Activated naive CD8-positive, alpha-beta T cell treated with anti-CD3 and anti-CD28 coated beads for 36 hours (primary cell): ENCODE data around the gene B4GALT2. TPM values are rescaled to one million over a fixed set of nuclear protein-coding genes. Genes with fewer than 3 reads are reported as not detected.

Source experiments
- DNase-seq: peaks from one replicate; pipeline ENCODE4 v3.0.0; 2021
- H3K27ac Mint-ChIP-seq: one replicate; pipeline ENCODE4 v1.8.0; 2022; ENCODE audit warnings: mild to moderate bottlenecking, moderate library complexity, mixed read lengths
- H3K27me3 Mint-ChIP-seq: one replicate; pipeline ENCODE4 v1.8.0; 2022; ENCODE audit warnings: mild to moderate bottlenecking, mixed read lengths
- H3K36me3 Mint-ChIP-seq: one replicate; pipeline ENCODE4 v1.8.0; 2021; ENCODE audit warnings: mild to moderate bottlenecking, mixed read lengths
- H3K4me1 Mint-ChIP-seq: one replicate; pipeline ENCODE4 v1.8.0; 2021; ENCODE audit warnings: mixed read lengths
- H3K4me3 Mint-ChIP-seq: one replicate; pipeline ENCODE4 v1.8.0; 2022; ENCODE audit warnings: mild to moderate bottlenecking, moderate library complexity, mixed read lengths
- H3K9me3 Mint-ChIP-seq: one replicate; pipeline ENCODE4 v1.8.0; 2022; ENCODE audit warnings: mixed read lengths
- total RNA-seq, 2 experiments: library from RNA; stranded (reverse); gene quantifications; one replicate each; pipeline ENCODE4 v1.2.3, GENCODE V29; 2021

B4GALT2 gene
- total RNA-seq, 2 experiments from 2014 or later: 38.5 to 41.6 TPM

- DNase-seq: peak; percentile 64
- Mint-ChIP-seq H3K27me3 (no peaks in the 10 kb centered on the region), H3K4me3 (peak overlapping the region; percentile 87), H3K4me1 (peaks cover 23% of the 10 kb centered on the region), H3K9me3 (no peaks in the 10 kb centered on the region), H3K27ac (peak overlapping the region; percentile 89), H3K36me3 (peaks cover 8% of the 10 kb centered on the region)
These were observed 51.7 kb downstream of the B4GALT2 start for GRCh38 chr1:44030605-44031251.

DNA sequence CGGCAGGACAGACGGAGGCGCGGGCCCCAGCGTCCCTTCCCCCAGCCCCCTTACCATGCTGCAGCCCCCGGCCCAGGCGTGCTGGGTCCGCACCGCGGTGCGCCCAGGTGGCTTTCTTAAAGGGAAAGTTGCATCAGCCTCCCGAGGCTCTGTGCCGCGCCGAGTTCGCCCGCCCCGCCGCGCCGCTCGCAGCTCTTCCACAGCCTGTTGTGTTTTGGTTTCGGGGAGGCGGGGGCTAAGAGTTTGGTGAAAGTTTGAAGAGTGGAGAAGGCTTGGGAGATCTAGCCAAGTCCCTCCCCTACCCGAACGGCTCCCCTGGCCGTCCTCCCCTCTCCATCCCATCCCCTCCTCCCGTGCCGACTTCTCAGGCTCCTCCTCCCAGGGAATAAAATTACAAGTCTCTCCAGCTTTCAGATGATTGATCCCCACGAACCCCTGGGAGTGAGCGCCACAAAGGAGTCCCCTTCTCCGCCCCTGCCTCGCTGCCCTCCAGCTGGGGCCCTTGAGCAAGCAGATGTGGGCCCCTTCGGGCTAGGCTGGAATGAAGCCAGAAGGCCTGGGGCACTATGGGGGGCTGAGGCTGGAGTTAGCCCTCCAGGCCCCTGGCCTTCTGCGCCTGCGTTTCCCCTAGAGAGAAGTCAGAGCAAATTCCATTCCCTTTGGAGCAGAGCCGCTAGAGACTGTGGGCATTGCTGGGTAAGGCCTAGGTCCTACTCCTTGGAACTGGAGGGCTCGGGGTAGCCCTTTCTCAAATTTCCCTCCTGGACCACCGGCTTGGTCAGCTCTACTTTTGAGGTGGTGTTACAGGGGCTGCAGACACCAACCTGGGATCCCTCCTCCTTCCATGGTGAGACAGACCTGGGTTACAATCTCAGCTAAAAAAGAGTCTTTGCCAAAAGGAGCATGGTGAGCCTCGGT is 52.5 kb downstream of the B4GALT2 start, which contains the start of gene SLC6A9:
Gene SLC6A9, minus strand, starts transcription at position 211 of the 918 bp plus-strand sequence. CDS start 7,185 bp downstream, outside the sequence.
- peaks cover 25% of the 10 kb centered on the region for H3K4me1 Mint-ChIP-seq
- peak; percentile 68 for DNase-seq
- peaks cover 8% of the 10 kb centered on the region for H3K36me3 Mint-ChIP-seq
- peak within 1 kb of the TSS; percentile 89 for H3K27ac Mint-ChIP-seq
- no peaks in the 10 kb centered on the region for H3K27me3 Mint-ChIP-seq
- peak within 1 kb of the TSS; percentile 87 for H3K4me3 Mint-ChIP-seq
- H3K9me3 Mint-ChIP-seq: no peaks in the 10 kb centered on the region

DNA sequence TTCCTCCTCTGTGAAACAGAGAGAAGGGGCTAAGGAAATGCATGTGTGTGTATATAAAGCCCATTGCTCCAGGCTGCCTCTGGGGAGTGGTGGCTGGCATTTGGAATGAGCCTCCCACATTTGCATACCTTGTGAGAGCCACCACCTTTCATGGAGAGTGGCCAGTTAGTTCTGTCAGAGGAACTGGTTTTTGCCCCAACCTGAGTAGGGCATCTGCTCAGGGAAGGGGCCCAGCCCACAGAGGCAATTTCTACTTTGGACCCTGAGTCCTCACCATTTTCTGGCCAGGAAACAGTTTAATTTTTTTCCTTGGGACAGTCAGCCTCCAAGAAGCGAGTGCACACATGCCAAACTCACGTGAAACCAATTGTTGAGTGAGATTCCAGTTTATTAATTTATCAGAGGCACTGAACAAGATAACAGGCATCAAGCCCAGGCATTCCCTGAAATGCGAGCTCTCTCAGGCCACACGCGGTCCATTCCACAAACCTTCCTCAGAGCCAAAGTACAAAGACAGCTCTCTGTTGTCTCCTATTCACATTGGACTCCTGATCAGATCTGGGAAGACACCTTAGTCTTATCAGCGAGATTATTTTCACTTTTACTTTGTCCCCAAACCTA is 53.3 kb downstream of the B4GALT2 start:
- no peak overlapping the region for H3K27ac Mint-ChIP-seq

GRCh38 chr1:44033041-44033575 is 54.1 kb downstream of the B4GALT2 start:
- H3K4me1 Mint-ChIP-seq: peaks cover 26% of the 10 kb centered on the region
- H3K4me3 Mint-ChIP-seq: no peak overlapping the region
- no peak overlapping the region for H3K27ac Mint-ChIP-seq
- no peaks in the 10 kb centered on the region for H3K27me3 Mint-ChIP-seq
- no peak for DNase-seq
- no peaks in the 10 kb centered on the region for H3K9me3 Mint-ChIP-seq
- H3K36me3 Mint-ChIP-seq: peaks cover 6% of the 10 kb centered on the region

More for the DNA sequence above, 53.3 kb downstream of the B4GALT2 start:
- Mint-ChIP-seq H3K4me3 (peak overlapping the region; percentile 87), H3K36me3 (peaks cover 7% of the 10 kb centered on the region), H3K9me3 (no peaks in the 10 kb centered on the region), H3K4me1 (peaks cover 26% of the 10 kb centered on the region), H3K27me3 (no peaks in the 10 kb centered on the region)
- no peak for DNase-seq

GRCh38 chr1:44033756-44034155 is 54.7 kb downstream of the B4GALT2 start:
- Mint-ChIP-seq H3K4me3 (no peak overlapping the region), H3K27me3 (no peaks in the 10 kb centered on the region), H3K4me1 (peaks cover 23% of the 10 kb centered on the region), H3K9me3 (no peaks in the 10 kb centered on the region), H3K36me3 (peaks cover 3% of the 10 kb centered on the region), H3K27ac (no peak overlapping the region)
- no peak for DNase-seq

DNA sequence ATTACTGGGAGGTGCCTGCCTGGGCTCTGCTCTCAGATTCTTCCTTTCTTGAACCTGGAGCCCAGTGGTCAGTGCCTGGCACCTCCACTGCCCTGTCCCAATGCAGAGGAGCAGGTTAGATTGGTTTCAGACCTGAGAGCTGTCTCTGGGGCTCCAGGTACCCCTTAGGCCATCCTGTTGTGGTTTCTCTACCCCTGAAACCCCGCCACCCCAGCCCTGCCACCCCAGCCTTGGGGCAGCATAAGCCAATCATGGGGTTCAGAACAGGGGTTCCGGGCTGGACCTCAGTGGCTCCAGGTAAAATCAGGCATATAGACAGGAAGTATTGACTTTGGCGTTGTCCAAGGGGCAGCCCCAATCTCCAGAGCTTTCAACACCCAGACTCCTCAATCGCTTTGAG is 55.4 kb downstream of the B4GALT2 start:
- Mint-ChIP-seq H3K4me3 (no peak overlapping the region), H3K27me3 (no peaks in the 10 kb centered on the region), H3K9me3 (no peaks in the 10 kb centered on the region), H3K27ac (no peak overlapping the region), H3K4me1 (peaks cover 17% of the 10 kb centered on the region), H3K36me3 (no peaks in the 10 kb centered on the region)
- no peak for DNase-seq

DNA sequence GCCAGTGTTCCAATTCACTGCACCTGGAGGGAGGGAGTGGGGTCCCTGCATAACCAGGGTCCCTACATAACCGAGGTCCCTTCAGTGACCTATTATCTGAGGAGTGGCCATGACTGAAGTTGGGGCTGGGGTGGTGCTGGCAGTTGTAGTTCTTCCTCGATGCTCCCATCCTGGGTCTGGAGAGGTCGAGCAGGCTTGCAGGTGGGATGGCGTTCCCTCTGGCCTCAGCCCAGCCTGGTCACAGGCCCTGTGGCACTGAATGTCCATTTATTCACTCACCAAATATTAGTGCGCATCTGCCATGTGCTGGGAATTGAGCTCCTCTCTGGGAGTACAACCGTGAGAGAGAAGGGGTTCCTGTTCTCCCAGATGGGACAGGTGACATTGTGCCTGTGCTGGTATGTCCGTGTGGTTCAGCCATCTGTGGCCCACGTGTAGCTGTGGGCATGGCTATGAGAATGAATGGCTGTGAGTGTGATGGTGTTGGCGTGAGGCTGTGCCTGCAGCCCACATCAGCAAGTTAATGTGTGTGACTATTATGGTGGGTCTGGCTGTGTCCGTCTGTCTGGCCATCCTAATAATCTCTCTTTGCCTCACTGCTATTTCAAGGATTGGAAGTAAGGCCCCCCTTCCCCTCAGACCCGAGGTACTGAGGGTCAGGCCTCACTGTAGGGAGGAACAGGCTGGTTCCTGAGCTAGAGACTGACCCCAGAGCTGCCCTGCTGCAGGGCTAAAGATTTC is 56.1 kb downstream of the B4GALT2 start:
- Mint-ChIP-seq H3K36me3 (no peaks in the 10 kb centered on the region), H3K27ac (no peak overlapping the region)

GRCh38 chr1:44035726-44036408 is 56.9 kb downstream of the B4GALT2 start:
- Mint-ChIP-seq H3K9me3 (no peaks in the 10 kb centered on the region), H3K4me1 (peaks cover 13% of the 10 kb centered on the region), H3K36me3 (no peaks in the 10 kb centered on the region), H3K27ac (no peak overlapping the region), H3K27me3 (no peaks in the 10 kb centered on the region), H3K4me3 (no peak overlapping the region)
- DNase-seq: peak; percentile 14

More for the DNA sequence above, 56.1 kb downstream of the B4GALT2 start:
- no peak overlapping the region for H3K4me3 Mint-ChIP-seq
- peaks cover 13% of the 10 kb centered on the region for H3K4me1 Mint-ChIP-seq
- H3K27me3 Mint-ChIP-seq: no peaks in the 10 kb centered on the region
- DNase-seq: no peak
- no peaks in the 10 kb centered on the region for H3K9me3 Mint-ChIP-seq

- no peaks in the 10 kb centered on the region for H3K9me3 Mint-ChIP-seq
- H3K4me3 Mint-ChIP-seq: no peak overlapping the region
- H3K4me1 Mint-ChIP-seq: peaks cover 9% of the 10 kb centered on the region
- H3K27ac Mint-ChIP-seq: no peak overlapping the region
- H3K36me3 Mint-ChIP-seq: no peaks in the 10 kb centered on the region
- peak; percentile 68 for DNase-seq
- no peaks in the 10 kb centered on the region for H3K27me3 Mint-ChIP-seq
These were observed 57.6 kb downstream of the B4GALT2 start for GRCh38 chr1:44036409-44037139.

DNA sequence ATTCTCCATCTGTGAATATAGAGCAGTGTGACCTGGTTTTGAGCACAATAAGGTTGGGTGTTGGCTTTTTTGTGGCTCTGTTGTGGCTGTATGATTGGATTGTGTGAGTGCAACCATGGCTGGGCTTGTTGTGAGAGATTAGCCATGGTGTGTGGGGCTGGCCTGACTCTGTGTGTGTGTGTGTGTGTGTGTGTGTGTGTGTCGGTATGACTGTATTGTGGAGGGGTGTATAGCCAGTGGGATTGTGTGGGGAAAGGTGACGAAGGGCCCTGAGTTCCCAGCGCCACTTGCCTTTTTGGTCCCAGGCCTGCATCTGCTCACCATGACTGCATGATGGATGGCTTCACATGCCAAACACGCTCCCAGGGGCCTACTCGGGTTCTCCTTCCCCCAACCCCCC is 58.1 kb downstream of the B4GALT2 start:
- no peak overlapping the region for H3K4me3 Mint-ChIP-seq
- no peaks in the 10 kb centered on the region for H3K9me3 Mint-ChIP-seq
- peaks cover 9% of the 10 kb centered on the region for H3K4me1 Mint-ChIP-seq
- H3K27ac Mint-ChIP-seq: no peak overlapping the region
- no peaks in the 10 kb centered on the region for H3K27me3 Mint-ChIP-seq
- H3K36me3 Mint-ChIP-seq: no peaks in the 10 kb centered on the region
- no peak for DNase-seq

DNA sequence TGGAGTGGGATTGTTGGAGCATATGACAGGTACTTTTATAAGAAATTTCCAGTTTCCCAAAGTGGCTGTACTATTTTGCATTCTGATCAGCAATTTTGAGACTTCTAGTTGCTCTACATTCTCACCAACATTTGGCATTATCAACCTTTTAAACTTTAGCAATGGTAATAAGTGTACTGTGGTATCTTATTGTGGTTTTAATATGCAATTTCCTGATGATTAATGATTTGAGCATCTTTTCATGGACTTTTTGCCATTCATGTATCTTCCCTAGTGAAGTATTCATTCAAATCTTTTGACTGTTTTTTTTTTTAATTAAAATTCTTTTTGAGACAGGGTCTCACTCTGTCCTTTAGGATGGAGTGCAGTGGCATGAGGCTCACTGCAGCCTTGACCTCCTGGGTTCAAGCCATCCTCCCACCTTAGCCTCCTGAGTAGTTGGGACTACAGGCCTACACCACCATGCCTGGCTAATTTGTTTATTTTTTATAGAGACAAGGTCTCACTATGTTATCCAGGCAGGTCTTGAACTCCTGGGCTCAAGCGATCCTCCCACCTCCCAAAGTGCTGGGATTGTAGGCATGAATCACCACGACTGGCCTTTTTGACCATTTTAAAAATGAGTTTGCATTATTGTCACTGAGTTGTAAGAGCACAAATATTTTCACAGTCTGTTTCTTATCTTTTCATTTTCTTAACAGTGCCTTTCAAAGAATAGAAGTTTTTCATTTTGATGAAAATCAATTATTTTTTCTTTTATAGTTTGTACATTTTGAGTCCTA is 60.1 kb downstream of the B4GALT2 start:
- Mint-ChIP-seq H3K9me3 (no peaks in the 10 kb centered on the region), H3K27me3 (no peaks in the 10 kb centered on the region), H3K4me3 (no peak overlapping the region), H3K4me1 (peaks cover 4% of the 10 kb centered on the region), H3K27ac (no peak overlapping the region), H3K36me3 (no peaks in the 10 kb centered on the region)
- no peak for DNase-seq

DNA sequence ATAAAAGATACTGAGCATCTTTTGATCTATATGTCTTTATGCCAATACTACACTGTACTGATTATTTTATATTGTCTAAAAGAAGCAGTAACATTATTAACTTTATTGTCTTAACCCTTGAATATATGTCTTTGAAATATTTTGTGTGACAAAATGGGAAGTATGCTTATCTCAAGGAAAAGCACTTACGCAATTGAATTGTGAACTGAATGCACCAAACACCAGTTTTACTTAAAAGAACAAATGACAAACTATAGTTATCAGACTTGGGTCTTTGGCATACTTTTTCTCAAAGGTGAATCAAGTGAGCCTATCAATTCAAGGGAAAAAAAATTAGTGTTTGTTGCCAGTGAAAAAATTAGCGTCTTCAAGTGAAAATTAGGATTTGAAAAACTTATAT is 61.4 kb downstream of the B4GALT2 start:
- Mint-ChIP-seq H3K9me3 (no peaks in the 10 kb centered on the region), H3K4me1 (peaks cover 4% of the 10 kb centered on the region), H3K36me3 (no peaks in the 10 kb centered on the region), H3K27me3 (no peaks in the 10 kb centered on the region), H3K4me3 (no peak overlapping the region), H3K27ac (no peak overlapping the region)
- no peak for DNase-seq
